HS-27A (cell line): Measurements from ENCODE around the gene YWHAQ.

ENCODE experiments used
- DNase-seq: peaks from one replicate; pipeline ENCODE4 v3.0.0-alpha.2; 2012; ENCODE audit warnings: low read depth, missing footprints

YWHAQ gene

DNA sequence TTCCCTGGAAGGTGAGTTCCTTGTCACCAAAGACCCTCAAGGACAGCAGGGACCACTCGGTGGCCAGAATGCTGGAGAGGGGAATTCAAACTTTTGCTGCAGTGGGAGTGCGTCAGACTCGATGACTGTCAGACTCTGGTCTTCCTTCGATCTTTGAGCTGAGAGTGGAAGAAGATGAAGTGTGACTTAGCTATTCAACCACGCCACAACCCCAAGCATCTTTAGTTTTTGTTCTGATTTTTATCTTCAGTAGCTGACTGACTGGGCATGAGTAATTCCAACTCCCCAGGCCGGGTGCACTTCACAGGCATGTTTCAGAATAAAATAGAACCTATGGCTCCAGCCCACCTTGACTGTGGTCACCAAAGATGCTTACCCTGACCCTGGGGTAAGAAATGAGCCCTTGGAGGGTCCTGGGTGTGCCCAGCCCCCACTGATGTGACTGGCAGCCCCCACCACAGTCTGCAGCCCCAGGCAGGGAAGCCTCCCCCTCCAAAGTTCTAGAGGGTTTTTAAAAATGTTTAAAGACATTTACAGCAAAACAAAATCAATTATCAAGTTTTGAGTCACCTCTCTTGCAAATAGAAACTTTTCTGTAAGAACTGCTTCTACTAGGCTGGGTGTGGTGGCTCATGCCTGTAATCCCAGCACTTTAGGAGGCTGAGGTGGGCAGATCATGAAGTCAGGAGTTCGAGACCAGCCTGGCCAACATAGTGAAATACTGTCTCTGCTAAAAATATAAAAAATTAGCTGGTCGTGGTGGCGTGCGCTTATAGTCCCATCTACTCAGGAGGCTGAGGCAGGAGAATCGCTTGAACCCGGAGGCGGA lies 24.9 kb upstream of the YWHAQ start:
- DNase-seq: peak; percentile 53

DNA sequence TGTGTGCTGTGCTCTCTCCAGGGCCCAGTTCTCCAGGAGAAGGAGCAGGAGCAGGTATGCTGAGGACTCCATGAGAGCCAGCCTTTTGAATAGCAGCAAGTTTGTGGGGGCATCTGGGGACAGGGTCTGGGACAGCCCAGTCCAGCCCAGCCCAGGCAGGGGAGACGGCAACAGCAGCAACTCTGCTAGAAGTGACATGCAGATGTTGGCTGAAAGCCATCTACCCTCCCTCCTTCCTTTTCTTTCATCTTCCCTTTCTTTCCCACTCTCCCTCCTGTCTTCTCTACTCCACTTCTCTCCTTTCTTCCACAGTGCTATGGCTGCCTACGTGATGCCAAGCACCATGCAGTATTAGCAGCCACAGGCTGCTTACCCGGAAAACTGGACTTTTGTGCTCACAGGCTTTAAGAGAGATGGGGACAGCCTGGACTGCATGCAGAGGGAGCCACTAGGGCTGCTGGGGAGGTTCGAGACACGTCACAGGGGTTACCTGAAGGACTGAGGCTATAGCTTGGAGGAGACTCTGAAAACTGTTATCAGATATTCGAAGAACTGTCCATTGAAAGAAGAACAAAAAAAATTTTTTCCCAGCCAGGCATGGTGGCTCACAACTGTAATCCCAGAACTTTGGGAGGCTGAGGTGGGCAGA lies 23.8 kb upstream of the YWHAQ start:
- DNase-seq: no peak

DNA sequence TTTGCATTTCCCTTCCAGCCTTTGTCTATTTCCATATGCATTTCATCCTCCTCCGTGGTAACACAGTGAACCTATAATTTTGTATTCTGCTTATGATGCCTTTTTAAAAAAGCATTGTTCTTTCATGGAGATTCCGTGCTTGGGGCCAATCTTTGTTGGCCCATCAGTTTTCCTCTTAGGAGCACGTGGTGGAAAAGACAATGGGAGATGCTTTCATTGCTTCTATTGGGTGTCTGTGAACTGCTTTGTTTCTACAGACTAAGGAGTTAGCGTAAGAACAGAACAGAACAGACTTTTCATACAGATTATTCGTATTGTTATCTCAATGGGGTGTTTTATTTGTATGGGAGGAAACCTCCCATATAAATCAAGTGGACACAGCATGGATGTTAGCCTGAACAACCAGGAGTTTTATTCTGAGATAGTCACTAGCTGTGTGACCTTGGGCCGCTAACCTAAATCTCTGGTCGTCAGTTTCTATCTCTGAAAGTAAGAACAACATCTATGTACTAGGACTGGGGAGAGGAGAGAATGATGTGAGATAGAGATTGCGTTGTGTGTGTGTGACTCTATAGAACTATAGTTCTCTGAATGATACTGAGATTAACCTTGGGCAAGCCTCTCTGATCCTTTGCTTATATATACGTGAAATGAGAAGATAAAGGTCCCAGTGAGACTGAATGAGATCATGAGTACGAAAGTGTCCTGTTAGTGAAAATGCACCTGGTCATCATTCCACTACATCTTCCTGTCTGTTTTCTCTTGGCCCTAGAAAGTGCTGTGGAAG lies 22.9 kb upstream of the YWHAQ start:
- DNase-seq: no peak

DNA sequence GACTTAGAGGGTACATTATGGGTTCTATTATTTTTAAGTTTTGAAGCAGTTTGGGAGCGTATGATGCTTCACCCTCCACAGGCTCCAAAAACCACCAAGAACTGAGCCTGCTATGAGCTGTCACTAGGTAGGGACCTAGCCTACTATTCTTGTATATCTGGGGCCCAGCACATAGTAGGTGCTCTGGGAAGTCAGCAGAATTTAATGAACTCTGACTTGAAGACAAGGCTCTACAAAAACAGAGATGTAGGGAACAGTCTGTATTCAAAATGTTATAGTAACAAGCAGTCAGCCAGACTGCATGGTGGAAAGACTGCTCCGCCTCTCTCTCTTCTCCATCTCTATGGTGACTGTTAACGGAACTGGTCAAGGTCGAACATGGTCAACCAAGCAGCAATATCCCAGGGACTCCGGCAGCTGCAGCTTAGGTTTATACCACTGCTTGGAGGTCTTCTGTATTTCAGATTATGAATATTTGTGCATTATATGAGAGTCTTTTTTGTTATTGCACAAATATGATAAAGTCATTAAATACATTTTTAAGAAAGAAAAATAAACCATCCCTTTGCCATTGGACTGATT lies 22.2 kb upstream of the YWHAQ start:
- DNase-seq: no peak

DNA sequence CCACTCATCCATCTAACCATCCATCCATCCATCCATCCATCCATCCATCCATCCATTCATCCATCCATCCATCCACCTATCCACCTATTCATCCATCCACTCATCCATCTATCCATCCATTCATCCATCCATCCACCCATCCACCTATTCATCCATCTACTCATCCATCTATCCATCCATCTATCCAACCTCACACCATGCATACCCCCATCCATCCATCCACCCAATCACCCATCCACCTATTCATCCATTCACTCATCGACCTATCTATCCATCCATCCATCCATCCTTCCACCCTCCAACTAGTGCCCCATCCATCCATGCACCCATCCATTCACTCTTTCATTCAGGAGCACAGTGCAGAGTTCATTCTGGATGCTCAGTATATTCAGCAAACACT lies 21.5 kb upstream of the YWHAQ start:
- DNase-seq: no peak

DNA sequence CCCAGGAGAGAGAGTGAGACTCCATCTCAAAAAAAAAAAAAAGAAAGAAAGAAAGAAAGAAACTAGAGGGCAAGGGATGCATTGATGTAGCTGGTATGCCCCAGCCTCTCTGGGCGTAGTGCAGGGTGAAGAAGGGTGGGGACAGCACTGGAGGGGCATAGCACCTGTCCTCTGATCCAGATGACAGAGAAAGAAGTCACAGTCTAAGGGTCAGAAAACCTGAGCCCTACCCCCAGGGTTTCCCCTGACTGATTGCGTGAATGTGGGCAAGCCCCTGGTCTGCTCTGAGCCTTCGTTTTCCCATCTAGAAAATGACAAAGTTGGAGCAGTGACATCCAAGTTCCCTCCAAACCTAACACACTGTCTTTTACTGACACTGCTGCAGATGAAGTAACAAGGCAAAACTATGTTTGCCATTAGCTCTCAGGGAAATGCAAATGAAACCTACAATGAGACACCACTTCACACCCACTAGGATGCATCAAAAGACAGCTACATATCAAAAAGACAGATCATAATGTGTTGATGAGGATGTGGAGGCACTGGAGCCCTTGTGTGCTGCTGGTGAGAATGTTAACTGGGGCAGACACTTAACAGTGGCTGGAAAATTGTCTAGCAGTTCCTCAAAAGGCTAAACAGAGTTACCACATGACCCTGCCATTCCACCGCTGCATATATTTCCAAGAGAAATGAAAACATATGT lies 19.5 kb upstream of the YWHAQ start:
- DNase-seq: no peak

DNA sequence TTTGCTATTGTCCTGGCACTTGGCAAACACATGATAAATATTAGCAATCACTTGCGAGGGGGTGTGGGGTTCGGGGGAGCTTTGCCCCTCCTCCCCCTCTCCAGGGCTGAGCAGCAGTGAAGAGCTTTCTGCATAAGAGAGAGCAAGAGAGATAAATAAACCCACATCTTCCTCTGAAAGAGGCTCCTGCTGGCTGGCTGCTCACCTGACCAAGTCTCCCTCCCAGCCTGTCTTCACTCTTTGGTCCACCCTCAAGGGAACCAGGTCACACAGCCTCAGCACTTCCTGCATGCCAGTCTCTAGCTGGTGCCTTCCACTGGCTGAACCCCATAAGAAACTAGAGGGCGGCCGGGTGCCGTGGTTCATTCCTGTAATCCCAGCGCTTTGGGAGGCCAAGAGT lies 18.5 kb upstream of the YWHAQ start:
- DNase-seq: no peak

DNA sequence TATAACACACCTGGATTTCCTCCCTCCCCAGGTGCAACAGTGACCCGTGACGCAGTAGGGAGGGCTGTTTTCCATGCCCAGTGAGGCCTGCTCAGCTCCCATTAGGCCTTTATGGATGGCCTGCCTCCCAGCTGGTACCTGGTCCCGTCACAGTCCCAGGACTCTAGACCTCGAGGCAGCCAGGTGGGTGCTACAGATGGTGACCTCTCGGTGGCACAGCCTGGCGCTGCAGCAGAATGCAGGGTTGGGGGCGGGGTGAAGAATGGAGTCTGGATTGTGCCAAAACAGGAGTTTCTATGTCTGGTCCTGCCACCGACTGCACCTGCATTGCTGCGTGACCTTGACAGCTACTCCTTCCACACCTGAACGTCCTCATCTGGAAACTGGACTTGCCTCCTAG lies 18.0 kb upstream of the YWHAQ start:
- DNase-seq: no peak

DNA sequence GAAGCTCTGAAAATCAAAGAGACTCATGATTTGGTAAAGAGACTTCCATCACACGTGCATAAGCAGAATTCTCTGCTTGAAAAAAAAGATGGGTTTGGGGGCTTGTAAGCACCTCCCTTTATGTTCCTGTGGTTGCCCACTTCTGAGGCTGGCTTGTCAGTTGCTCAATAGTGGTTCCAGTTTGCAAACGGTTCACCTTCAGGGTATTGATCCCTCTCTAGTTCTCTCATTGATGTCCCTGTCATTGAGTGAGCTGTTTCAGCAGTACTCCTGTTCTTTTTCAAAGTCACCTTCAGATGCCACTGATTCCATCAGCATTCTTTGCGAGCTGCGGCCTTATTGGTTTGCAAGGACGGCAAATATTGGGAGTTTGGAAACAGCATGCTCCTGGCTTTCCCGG lies 17.1 kb upstream of the YWHAQ start:
- no peak for DNase-seq

DNA sequence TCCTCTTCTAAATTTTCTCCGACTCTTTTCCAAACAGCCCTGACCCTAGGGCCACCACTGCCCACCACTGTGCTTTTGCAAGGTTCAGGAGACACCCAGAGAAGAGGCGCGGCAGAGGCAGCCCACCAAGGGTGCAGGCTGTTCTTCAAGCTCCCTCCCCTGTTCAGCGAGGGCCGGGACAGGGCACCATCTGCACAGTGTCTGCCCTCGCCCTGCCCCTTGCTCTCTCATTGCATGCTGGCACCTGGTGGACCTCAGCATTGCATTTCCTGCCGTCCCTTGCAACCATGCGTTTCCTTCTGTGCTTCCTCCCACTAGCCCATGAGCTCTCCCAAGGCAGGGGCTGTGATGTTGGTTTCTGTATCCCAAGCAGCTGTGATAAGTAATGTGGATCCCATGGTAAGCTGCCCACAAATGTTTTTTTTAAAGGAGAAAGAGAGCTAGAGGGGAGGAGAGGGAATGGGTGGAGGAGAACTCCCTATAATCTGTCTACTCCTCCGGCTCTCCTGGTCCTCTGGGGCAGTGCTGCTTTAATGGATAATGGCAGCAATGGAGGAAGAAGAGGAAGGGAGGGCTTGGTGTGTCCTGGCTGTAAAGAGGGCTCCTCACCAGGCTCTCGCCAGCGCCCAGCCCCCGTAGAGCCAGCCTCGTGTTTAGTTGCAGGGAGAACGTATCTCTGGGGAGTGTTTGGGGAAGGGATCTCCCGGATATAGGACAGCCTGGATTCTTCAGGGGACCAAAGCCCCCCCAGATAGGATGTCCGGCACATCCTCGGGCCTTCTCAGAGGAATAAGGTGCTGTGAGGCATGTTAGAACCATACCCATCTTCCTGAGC lies 15.6 kb upstream of the YWHAQ start:
- DNase-seq: no peak

DNA sequence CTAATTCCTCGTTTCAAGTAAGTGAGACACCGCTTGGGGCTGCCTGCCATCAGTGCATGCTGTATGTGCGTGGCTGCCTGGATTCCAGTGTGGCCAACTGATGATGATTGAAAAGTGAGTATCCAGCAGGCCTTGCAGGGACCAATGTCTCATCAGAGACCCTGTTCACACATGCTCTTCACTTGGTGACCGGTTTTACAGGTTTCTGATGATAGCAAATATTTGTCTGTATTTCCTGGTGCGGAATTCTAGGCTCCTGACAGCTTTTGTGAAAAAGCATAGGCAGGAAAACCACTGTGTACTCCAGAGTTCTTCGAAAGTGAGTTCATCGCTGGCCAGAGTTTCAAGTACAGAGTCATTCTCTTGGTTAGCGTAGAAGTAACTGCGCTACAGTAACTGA lies 13.8 kb upstream of the YWHAQ start:
- DNase-seq: no peak

DNA sequence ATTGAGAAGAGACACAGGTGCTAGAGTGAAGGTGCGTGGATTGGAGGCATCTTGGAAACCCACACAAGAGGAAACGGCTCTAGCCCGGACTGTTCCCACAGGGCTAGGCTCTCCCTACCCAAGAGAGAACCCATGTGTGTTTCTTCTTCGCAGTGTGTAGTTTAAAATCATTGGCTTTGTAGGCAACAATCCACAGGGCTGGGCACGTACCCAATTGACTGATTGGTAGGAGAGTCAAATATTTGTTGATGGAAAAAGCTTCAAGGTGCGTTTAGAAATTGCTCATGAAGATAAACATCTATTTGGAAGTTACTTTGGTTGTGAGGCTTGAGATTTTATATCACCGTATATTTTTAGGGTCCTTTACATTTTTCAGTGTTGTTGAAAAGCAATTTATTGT lies 13.2 kb upstream of the YWHAQ start:
- DNase-seq: no peak

DNA sequence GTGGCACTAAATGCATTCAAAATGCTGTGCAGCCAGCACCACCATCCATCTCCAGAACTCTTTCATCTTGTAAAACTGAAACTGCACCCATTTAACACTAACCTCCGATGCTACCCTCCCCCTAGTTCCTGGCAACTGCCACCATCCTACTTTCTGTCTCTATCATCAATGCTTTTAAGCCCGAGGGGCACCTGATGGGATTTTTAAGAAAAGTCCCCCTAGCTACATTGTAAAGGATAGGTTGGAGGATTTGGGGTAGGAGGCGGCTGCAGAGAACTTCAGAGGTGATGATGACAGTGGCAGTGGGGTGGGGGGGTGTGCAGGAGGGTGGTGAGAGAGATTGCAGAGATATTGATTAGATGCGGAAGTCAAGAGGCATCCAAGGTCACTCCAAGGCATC lies 10.8 kb upstream of the YWHAQ start:
- no peak for DNase-seq

DNA sequence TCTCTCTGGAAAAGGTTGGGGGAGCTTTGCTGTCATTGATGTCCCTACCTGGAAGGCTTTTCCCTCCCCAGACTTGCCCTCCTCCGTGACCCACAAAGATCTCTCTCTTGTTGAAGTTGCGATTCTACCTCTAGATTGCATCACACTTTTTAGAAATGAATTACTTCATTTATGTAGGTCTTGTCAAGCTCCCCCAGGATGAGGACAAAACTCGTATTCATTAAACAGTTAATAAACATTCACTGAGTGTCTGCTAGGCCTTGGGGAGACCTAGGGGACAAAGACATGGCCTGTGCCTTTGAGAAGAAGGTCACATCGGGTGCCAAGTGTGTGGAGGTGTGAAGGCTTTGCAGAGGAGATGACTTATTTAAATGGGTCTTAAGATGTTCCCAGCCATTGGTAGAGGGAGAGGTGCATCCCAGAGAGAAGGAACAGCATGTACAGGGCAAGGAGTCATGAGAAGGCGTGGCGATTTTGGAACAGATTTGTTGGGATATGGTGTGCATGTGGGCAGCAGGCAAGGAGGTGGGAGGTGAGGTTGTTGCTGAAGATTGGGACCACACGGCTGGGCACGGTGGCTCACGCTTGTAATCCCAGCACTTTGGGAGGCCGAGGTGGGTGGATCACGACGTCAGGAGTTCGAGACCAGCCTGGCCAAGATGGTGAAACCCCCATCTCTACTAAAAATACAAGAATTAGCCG lies 9.8 kb upstream of the YWHAQ start:
- DNase-seq: no peak

DNA sequence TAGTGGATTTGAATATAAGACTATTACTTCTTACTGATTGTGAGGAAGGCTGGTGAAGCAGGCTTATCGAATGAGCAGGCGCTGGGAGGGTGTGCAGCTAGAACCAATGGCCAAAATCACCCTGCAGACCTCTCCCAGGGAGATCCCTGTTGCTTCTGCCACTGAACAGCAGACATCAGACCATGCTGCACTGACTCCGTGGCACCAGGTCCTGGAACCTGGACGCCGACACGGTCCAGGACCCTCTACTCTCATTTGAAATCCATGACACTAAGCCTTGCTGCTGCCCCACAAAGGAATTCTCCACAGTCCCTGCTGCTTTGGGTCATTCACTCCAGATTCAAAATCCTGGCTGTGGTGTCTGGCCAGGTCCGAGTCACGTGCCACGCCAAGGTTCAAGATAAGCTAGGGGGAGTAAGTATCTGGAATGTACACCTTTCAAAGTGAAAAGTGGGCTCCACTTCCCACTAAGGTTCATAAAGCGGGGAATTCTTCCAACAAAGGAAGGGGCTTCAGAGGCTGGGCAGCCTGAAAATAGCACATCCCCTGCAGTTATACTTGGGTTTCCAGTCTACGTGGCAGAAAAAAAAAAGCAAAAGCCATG lies 9.0 kb upstream of the YWHAQ start:
- DNase-seq: no peak

DNA sequence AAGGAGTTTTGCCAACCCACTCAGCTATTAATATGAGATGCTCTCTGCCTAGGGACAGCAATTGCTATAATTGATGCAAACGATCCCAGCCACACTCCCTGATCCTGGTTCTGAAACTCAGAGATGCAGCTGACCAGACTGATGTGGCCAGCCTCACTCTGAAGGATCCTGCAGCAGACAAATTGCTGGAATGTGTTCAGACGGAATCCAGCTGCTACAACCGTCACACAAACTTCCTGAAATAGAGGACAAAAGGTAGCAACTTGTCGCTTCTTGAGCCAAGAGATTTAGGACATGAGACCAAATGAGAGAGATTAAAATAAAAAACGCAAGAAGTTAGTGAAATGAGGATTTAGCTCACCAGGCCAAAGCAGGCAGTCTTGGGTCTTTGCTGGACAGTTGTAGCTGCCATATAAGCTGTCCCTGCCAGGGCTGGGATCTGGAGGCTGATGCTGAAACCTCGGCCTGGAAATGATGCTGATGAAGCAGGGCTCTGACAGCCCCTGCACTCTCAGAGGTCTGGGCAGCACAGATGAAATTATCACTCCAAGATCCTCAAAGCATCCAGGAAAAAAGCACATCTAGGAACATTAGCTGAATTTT lies 8.3 kb upstream of the YWHAQ start:
- no peak for DNase-seq

DNA sequence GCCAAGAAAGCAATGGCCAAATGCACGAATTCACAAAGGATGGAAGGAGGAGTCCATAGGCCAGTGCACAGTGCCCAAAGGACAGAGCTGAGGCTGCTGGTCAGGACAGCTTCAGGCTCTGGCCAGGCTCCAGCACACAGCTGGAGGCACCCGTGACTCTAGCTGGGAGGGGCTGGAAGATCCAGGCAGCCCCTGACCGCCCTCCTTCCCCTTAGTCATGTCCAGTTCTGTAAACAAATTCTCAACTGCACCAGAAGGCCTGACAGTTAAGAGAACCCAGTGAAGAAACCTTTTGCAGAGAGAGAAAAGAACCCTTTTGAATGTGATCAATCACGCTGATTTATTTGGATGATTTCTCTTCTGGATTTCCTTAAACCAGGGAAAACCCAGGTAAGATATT lies 7.7 kb upstream of the YWHAQ start:
- DNase-seq: peak; percentile 65

DNA sequence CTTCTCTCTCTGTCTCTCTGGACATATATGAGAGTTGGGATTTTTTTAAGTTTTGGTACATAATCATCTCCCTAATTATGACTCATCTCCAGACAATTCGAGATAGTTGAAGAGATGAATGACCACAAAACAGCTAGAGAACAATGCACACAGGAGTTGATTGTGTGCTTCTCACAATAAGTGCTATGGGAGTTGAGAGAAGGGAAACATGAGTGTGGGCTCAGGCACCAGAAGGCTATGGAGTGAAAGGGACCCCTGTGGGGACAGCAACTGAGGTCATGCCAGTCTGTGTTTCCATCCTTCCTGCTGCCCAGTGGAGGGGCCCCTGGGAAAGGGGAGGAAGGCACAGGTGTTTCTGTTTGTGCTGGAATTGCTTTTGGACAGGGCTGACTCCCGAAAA lies 6.5 kb upstream of the YWHAQ start:
- DNase-seq: no peak

DNA sequence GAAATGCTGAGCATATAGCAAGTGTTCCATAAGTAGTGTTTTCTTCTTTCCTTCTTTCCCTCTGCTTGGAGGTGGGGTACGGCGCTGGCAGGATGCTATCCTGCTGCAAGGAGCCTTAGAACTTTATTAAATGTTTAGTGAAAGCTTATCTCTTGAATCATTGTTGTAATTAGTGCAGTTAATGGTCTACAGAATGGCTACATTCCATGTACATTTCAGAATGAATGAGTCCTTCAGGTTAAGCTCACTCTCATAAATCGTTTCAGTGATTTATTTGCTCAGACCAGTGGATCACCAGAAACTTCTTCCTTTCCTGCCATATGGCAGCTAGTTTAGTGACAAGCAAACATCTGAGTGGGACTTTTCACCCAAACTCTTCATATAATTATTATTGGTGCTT lies 3.3 kb upstream of the YWHAQ start:
- no peak for DNase-seq
